NOMO-1 treated with dmso at 0.1 percent for 144 hours (cell line): ENCODE results near the gene ZNF214.

Experiments used
- DNase-seq: peaks from one replicate; lab custom pipeline; 2025; ENCODE audit not compliant: unreplicated experiment; lab: John Stamatoyannopoulos, UW

ZNF214 gene

GRCh38 chr11:7020183-7020917 lies at the start of gene ZNF214, which contains the start of gene NLRP14:
TSS of gene ZNF214 (minus strand) at chr11:7020346. CDS start at chr11:7002835, 17,511 bp downstream.
TSS of gene NLRP14 (plus strand) at chr11:7020479. CDS start at chr11:7038587, 18,108 bp downstream.
- no peak for DNase-seq

DNA sequence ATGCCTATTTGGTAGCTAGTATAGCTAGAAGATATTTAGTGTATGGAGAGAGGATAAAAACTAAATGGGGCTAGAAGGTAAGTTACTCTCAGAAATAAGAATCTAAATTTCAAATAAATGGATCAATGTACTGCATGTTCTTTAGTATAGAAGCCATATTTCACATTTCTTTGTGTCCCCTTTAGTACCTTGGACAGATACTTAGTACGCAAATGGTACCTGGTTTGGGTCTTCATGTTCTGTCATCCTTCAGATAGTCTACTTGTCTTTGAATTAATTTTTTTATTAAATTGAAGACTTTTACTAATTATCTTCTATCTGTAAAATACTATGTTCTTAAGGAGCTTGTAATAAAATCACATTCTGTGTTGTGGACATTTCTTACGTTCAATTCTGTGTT lies 42.4 kb upstream of the ZNF214 start:
- no peak for DNase-seq

GRCh38 chr11:7060868-7061267 lies 40.7 kb upstream of the ZNF214 start:
- no peak for DNase-seq

- no peak for DNase-seq
Observed at GRCh38 chr11:7057641-7058040, 37.5 kb upstream of the ZNF214 start.

DNA sequence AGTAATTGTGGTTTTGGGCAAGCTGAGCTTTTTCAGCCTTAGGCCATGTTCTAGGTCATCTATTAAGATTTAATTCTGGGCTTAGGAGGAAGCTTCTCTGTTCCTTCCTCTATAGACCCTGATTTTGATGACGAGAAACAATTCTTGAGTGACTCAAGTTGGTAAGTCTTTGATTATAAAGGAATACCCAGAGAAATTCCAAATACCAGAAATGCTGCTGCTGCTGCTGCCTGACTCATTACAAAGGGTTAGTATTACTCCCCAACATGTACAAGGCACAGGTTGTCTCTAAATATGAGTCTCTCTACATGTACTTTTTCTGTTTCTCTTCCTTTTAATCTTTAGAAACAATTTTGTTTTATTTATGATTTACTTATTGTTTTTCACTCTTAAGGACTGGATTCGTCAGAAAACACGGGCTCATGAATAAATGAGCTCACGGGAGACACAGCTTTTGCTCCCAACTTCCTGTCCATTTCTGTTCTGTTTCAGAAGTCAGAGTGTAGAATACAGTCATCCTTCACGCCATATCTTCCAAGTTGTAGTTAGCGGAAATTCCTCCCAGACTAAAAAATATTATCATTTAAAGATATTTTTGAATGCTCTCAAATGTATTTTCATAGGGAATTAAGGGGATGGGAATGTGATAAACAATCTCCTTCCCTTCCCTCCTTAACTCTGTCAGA lies 36.8 kb upstream of the ZNF214 start:
- no peak for DNase-seq

- no peak for DNase-seq
Observed at GRCh38 chr11:7050191-7050590, 30.0 kb upstream of the ZNF214 start.

GRCh38 chr11:7046474-7047175 lies 26.5 kb upstream of the ZNF214 start:
- no peak for DNase-seq

GRCh38 chr11:7034019-7034418 lies 13.9 kb upstream of the ZNF214 start:
- no peak for DNase-seq

DNA sequence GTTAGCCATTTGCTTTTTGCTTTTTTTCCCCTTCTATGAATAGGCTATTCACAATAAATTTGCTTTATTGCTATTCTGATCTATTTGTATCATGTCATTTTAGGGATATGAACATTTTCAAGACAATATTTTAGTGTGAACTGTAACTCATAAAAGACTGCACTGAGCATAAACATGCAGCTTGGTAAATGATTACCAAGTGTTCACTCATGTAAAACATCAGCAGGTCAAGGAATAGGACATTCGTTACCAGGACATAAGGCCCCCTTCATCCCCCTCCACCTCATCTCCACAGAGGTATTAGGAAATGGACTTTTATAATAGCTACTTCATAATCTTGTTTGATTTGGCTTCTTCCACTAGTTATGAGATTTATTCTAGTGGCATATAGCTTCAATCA lies 12.5 kb upstream of the ZNF214 start:
- no peak for DNase-seq

DNA sequence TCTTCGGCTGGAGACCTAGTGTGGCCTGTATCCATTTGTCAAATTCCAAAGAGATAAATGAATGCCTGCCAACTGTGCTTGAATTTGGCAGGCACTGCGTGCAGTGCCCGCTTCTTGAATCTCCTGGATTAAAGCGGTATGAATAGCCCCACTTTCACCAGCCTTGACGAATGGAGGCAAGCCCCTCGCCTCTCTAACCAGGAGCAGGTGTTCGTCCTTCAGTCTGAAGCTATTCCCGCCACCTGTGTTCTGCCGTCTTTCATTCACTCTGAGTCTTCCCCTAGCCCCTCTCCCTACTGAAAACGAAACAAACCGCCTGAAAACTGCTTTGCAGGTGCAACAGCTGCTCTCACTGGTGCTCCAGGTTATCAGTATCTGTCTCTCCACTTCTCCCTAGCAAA lies 11.3 kb upstream of the ZNF214 start:
- DNase-seq, result no peak

DNA sequence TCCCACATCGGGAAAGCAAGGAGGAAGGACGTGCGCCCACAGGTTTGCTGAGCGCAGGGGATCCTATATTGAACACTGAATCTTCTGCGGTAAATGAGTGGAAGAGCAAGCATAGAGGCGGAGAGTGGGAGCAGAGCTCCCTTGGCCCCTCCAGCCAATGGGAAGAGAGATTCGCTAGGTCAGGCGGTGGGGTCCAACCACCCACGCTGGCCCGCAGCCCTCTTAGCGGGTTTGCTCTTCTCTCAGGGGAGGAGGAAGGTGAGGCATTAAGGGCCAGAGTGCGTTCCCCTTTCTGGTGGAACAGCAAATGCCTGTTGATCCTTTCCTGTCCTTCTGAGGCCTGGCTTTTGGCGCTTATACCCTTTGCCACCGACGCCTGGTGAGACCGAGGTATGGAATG lies 10.7 kb upstream of the ZNF214 start:
- no peak for DNase-seq

- no peak for DNase-seq
Observed at GRCh38 chr11:7028141-7028540, 8.0 kb upstream of the ZNF214 start.

DNA sequence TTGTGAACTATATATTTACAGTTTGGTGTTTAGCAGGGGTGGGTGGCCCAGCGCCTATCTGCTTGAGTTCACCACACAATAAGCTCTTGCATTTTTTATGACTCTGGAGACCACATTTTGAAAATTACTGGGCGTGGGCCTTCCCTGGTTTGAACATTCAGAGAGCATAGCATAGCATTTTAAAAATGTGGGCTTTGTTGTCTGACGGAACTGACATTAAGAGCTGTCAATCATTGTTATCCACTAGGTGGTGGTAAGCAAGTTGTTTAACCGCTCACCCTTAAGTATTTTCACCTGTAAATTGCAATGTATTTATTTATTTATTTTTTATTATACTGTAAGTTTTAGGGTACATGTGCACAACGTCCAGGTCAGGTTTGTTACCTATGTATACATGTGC lies 1.2 kb upstream of the ZNF214 start:
- no peak for DNase-seq

GRCh38 chr11:7019500-7020182 lies 505 bp downstream of the ZNF214 start:
- no peak for DNase-seq

GRCh38 chr11:7016011-7016410 lies 4.1 kb downstream of the ZNF214 start:
- DNase-seq, result no peak

DNA sequence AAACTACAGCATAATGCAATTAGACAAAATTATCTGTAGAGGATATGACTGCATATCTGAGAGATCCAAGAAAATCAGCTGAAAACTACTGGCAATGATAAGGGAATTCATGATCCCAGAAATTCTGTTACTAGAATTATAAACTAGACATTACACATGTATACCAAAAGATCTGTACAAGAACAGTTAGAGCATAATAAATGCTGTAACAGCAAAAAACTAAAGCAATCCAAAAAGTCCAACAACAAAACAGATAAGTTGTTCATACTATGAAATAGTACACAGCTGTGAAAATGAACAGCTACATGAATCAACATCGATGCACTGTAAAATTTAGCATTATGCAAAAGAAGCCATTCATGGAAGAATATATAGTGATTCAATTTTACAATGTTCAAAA lies 6.0 kb downstream of the ZNF214 start:
- DNase-seq, result no peak

GRCh38 chr11:7004482-7004881 lies 15.7 kb downstream of the ZNF214 start:
- DNase-seq, result no peak

DNA sequence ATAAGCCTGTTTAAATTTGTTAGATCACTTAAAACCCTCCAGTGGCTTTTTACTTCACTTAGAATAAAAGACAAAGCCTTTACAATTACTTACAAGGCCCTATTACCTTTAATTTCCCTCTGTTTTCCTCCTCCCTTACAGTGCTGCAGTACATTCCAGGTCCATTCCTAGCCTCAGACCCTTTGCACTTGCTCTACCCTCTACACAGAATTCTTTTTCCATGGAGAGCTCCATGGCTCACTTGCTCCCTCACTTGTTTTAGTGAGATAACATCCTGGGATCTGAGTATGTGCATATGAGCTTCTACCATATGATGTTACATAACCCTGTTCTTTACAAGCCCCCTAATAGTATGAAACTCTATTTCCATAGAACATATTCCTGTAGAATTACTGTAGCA lies 24.4 kb downstream of the ZNF214 start:
- no peak for DNase-seq

GRCh38 chr11:6992457-6993417 lies 27.4 kb downstream of the ZNF214 start:
- DNase-seq, result no peak

DNA sequence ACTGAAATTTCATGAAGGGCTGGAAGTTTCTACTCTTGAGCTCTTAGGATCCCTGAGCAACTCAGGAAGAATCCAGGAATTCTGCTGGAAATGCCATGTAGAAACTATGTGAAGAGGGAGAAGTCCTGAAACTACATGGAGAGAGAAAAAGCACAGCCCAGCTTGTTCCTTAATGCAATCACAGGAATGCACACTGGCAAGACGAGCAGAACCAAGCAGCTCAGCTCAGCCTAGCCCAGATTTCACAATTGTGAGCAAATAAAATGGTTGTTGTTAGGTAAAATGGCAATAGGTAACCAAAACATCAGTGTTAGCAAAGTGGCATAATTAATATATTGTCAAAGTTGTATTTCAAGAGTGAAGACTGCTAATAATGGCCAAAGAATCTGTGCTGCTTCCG lies 28.1 kb downstream of the ZNF214 start:
- DNase-seq, result no peak
